ENCODE data around the gene ADAMTS15.

- TF ChIP-seq POLR2A (IDR thresholded peaks at IDR 0.05) (no peak), CTCF (IDR thresholded peaks at IDR 0.05) (no peak), EP300 (IDR thresholded peaks at IDR 0.05) (no peak)
Measured at GRCh38 chr11:130476200-130476921, 27.9 kb downstream of the ADAMTS15 start.
